Measurements from ENCODE around the gene VPS16.

The VPS16 gene

GRCh38 chr20:2878515-2878914 is 38.0 kb downstream of the VPS16 start:
- no peak overlapping the region for H3K4me3 ChIP-seq (ENCODE audit: low read depth, low read length)
- TF ChIP-seq, protein P1, sequence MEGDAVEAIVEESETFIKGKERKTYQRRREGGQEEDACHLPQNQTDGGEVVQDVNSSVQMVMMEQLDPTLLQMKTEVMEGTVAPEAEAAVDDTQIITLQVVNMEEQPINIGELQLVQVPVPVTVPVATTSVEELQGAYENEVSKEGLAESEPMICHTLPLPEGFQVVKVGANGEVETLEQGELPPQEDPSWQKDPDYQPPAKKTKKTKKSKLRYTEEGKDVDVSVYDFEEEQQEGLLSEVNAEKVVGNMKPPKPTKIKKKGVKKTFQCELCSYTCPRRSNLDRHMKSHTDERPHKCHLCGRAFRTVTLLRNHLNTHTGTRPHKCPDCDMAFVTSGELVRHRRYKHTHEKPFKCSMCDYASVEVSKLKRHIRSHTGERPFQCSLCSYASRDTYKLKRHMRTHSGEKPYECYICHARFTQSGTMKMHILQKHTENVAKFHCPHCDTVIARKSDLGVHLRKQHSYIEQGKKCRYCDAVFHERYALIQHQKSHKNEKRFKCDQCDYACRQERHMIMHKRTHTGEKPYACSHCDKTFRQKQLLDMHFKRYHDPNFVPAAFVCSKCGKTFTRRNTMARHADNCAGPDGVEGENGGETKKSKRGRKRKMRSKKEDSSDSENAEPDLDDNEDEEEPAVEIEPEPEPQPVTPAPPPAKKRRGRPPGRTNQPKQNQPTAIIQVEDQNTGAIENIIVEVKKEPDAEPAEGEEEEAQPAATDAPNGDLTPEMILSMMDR (conservative IDR thresholded peaks at IDR 0.05; ENCODE audit: low read depth, low read length) = no peak
- no peak for DNase-seq (ENCODE audit: low read depth)

GRCh38 chr20:2879146-2879545 is 38.6 kb downstream of the VPS16 start:
- no peak overlapping the region for H3K4me3 ChIP-seq (ENCODE audit: low read depth, low read length)
- peak; percentile 56 for DNase-seq (ENCODE audit: low read depth)

GRCh38 chr20:2880650-2881049 is 40.1 kb downstream of the VPS16 start:
- DNase-seq (ENCODE audit: low read depth) = no peak
- TF ChIP-seq, protein P1 (conservative IDR thresholded peaks at IDR 0.05; ENCODE audit: low read depth, low read length) = no peak
- H3K4me3 ChIP-seq (ENCODE audit: low read depth, low read length) = no peak overlapping the region

More at GRCh38 chr20:2879146-2879545, 38.6 kb downstream of the VPS16 start:
- TF ChIP-seq, protein P1 (conservative IDR thresholded peaks at IDR 0.05; ENCODE audit: low read depth, low read length) = no peak

- DNase-seq (ENCODE audit: low read depth) = no peak
- TF ChIP-seq, protein P1 (conservative IDR thresholded peaks at IDR 0.05; ENCODE audit: low read depth, low read length) = no peak
- no peak overlapping the region for H3K4me3 ChIP-seq (ENCODE audit: low read depth, low read length)
Observed at GRCh38 chr20:2883726-2884637, 43.4 kb downstream of the VPS16 start.

- H3K4me3 ChIP-seq (ENCODE audit: low read depth, low read length) = no peak overlapping the region
- TF ChIP-seq, protein P1 (conservative IDR thresholded peaks at IDR 0.05; ENCODE audit: low read depth, low read length) = no peak
- no peak for DNase-seq (ENCODE audit: low read depth)
Observed at GRCh38 chr20:2887715-2888114, 47.2 kb downstream of the VPS16 start.

- TF ChIP-seq, protein P1 (conservative IDR thresholded peaks at IDR 0.05; ENCODE audit: low read depth, low read length) = no peak
- DNase-seq (ENCODE audit: low read depth) = no peak
- H3K4me3 ChIP-seq (ENCODE audit: low read depth, low read length) = no peak overlapping the region
Observed at GRCh38 chr20:2888224-2888955, 47.8 kb downstream of the VPS16 start.

Data from choroid plexus epithelial cell (primary cell).